Muscle layer of colon (tissue), 2 donors: ENCODE results near the gene GRIP1.

Experiments
- H3K27ac ChIP-seq: one replicate; pipeline ENCODE4 v1.7.0; 2013; ENCODE audit warnings: low read depth, mild to moderate bottlenecking, low read length, moderate library complexity
- H3K27me3 ChIP-seq, 2 donors: one replicate each; pipeline ENCODE4 v1.7.0; 2013; ENCODE audit warnings: low read length in 2 of 2, mild to moderate bottlenecking in 2 of 2; ENCODE audit not compliant: insufficient read depth in 2 of 2, control insufficient read depth in 1 of 2
- H3K36me3 ChIP-seq: one replicate; pipeline ENCODE4 v1.7.0; 2013; ENCODE audit warnings: mild to moderate bottlenecking, low read length; ENCODE audit not compliant: insufficient read depth
- H3K4me1 ChIP-seq: one replicate; pipeline ENCODE4 v1.7.0; 2013; ENCODE audit warnings: mild to moderate bottlenecking, low read length; ENCODE audit not compliant: insufficient read depth
- H3K4me3 ChIP-seq, 2 donors: one replicate each; pipeline ENCODE4 v1.7.0; 2013; ENCODE audit warnings: low read length in 2 of 2, low read depth in 1 of 2, mild to moderate bottlenecking in 1 of 2, moderate library complexity in 1 of 2
- H3K9ac ChIP-seq: one replicate; pipeline ENCODE4 v1.7.0; 2013; ENCODE audit warnings: low read length
- H3K9me3 ChIP-seq: one replicate; pipeline ENCODE4 v1.7.0; 2013; ENCODE audit warnings: mild to moderate bottlenecking, low read length
- donor health status: abdominal sarcoma.
- donor health status: Adenocarcinoma of cecum.

The GRIP1 gene

GRCh38 chr12:66397574-66398290, 281.1 kb downstream of the GRIP1 start:
- no peaks in the 10 kb centered on the region for H3K27me3 ChIP-seq
- H3K9me3 ChIP-seq = no peaks in the 10 kb centered on the region
- H3K27ac ChIP-seq = no peak overlapping the region
- H3K4me3 ChIP-seq = no peak overlapping the region
- no peak overlapping the region for H3K9ac ChIP-seq
- no peaks in the 10 kb centered on the region for H3K36me3 ChIP-seq
- H3K4me1 ChIP-seq = peaks cover 24% of the 10 kb centered on the region

DNA sequence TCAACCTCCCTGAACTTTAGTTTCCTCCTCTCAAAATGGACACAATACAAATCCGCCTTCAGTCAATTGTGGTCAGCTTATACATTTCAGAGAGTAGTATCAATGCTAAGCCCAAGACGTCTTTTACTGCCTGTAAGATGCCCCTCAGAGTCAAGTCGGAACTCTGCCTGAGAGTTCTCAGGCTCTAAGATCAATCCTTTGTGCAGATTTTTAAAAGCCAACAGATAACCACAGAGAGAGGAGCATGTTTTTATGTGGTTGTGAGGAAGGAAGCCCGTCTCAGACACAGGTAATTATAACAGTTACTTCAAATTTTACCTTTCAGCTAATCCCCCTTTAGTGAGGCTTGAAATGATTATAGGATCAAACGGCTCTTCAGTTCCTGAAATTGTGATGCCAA, 285.0 kb downstream of the GRIP1 start:
- Histone ChIP-seq H3K9me3 (no peaks in the 10 kb centered on the region), H3K36me3 (peaks cover 6% of the 10 kb centered on the region), H3K4me3 (no peak overlapping the region), H3K4me1 (peaks cover 4% of the 10 kb centered on the region), H3K27ac (no peak overlapping the region), H3K27me3 (no peaks in the 10 kb centered on the region), H3K9ac (no peak overlapping the region)

GRCh38 chr12:66392266-66392915, 286.5 kb downstream of the GRIP1 start:
- no peaks in the 10 kb centered on the region for H3K9me3 ChIP-seq
- H3K27me3 ChIP-seq = no peaks in the 10 kb centered on the region
- H3K36me3 ChIP-seq = peaks cover 6% of the 10 kb centered on the region
- no peak overlapping the region for H3K4me3 ChIP-seq
- H3K9ac ChIP-seq = no peak overlapping the region
- no peaks in the 10 kb centered on the region for H3K4me1 ChIP-seq
- no peak overlapping the region for H3K27ac ChIP-seq

DNA sequence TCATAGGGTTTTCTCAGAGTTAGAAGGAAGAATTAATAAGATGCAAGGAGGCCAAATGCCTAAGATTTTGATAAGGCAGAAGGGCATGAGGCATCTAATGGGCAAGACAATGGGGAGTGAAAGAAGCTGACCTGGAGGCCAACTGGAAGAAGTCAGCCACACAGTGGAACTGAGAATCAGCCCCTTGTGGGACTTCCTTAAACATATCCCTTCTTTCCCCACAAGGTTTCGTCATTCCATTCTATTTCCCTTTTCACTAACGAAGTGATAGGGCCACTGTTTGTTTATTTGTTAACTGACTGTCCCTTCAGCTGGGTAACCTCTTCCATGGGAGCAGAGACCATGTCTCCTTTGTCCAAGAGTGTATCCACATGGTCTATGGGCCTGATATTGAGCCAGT, 290.4 kb downstream of the GRIP1 start:
- Histone ChIP-seq H3K27me3 (no peaks in the 10 kb centered on the region), H3K4me1 (no peaks in the 10 kb centered on the region), H3K9ac (no peak overlapping the region), H3K9me3 (no peaks in the 10 kb centered on the region), H3K27ac (no peak overlapping the region), H3K4me3 (no peak overlapping the region), H3K36me3 (peaks cover 6% of the 10 kb centered on the region)

GRCh38 chr12:66387117-66387516, 291.8 kb downstream of the GRIP1 start:
- H3K9ac ChIP-seq = no peak overlapping the region
- no peak overlapping the region for H3K27ac ChIP-seq
- no peaks in the 10 kb centered on the region for H3K9me3 ChIP-seq
- peaks cover 6% of the 10 kb centered on the region for H3K36me3 ChIP-seq
- H3K4me1 ChIP-seq = no peaks in the 10 kb centered on the region
- H3K4me3 ChIP-seq = no peak overlapping the region
- H3K27me3 ChIP-seq = no peaks in the 10 kb centered on the region

DNA sequence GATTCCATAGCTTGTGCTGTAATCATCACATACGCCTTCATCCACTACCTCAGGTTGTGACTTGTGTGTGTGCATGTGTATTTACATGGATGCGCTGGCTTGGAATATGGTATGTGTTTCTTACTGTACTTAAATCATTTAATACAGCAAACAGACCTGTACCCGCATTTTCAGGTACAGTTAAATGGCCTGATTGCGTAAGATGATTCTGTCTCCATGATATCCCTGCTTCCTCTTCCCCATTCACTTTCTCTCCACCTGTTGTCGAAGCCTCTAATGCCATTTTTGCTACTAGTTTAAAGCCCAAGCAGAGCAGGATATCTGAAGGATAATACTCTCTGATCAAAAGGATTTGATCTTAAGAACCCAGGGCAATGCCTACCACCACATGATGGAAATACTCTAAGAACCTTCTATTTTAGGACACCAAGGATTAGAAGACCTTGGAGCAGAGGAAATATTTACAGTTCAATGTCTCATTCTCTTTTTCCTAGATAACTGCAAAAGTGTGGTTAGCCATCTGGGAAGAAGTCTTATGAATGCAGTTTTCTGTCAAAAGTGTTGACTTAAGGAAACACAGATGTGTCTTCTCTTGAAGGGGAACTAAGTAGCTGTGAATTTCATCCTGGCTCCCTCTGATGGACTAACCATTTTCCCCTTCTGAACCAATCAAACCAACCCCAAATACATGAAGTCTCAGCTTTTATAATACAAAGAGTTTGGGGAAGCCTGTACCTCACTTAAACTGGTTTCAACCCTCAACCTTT, 297.9 kb downstream of the GRIP1 start:
- Histone ChIP-seq H3K27me3 (no peaks in the 10 kb centered on the region), H3K4me1 (no peaks in the 10 kb centered on the region), H3K4me3 (no peak overlapping the region), H3K9me3 (no peaks in the 10 kb centered on the region), H3K27ac (no peak overlapping the region), H3K36me3 (peaks cover 6% of the 10 kb centered on the region), H3K9ac (no peak overlapping the region)

- H3K27ac ChIP-seq = no peak overlapping the region
- no peaks in the 10 kb centered on the region for H3K9me3 ChIP-seq
- H3K9ac ChIP-seq = no peak overlapping the region
- peaks cover 6% of the 10 kb centered on the region for H3K36me3 ChIP-seq
- no peak overlapping the region for H3K4me3 ChIP-seq
- no peaks in the 10 kb centered on the region for H3K4me1 ChIP-seq
- H3K27me3 ChIP-seq = no peaks in the 10 kb centered on the region
These were observed 299.3 kb downstream of the GRIP1 start for GRCh38 chr12:66379616-66380015.

GRCh38 chr12:66375560-66375959, 303.3 kb downstream of the GRIP1 start:
- Histone ChIP-seq H3K9me3 (no peaks in the 10 kb centered on the region), H3K27me3 (no peaks in the 10 kb centered on the region), H3K4me1 (no peaks in the 10 kb centered on the region), H3K4me3 (no peak overlapping the region), H3K36me3 (peaks cover 4% of the 10 kb centered on the region), H3K27ac (no peak overlapping the region), H3K9ac (no peak overlapping the region)

- Histone ChIP-seq H3K9ac (no peak overlapping the region), H3K27ac (no peak overlapping the region), H3K9me3 (no peaks in the 10 kb centered on the region), H3K36me3 (peaks cover 4% of the 10 kb centered on the region), H3K4me3 (no peak overlapping the region), H3K27me3 (no peaks in the 10 kb centered on the region), H3K4me1 (no peaks in the 10 kb centered on the region)
These were observed 306.9 kb downstream of the GRIP1 start for GRCh38 chr12:66371982-66372381.

- Histone ChIP-seq H3K27me3 (no peaks in the 10 kb centered on the region), H3K9me3 (no peaks in the 10 kb centered on the region), H3K9ac (no peak overlapping the region), H3K36me3 (peaks cover 4% of the 10 kb centered on the region), H3K4me3 (no peak overlapping the region), H3K27ac (no peak overlapping the region), H3K4me1 (no peaks in the 10 kb centered on the region)
These were observed 311.7 kb downstream of the GRIP1 start for GRCh38 chr12:66367015-66367667.

DNA sequence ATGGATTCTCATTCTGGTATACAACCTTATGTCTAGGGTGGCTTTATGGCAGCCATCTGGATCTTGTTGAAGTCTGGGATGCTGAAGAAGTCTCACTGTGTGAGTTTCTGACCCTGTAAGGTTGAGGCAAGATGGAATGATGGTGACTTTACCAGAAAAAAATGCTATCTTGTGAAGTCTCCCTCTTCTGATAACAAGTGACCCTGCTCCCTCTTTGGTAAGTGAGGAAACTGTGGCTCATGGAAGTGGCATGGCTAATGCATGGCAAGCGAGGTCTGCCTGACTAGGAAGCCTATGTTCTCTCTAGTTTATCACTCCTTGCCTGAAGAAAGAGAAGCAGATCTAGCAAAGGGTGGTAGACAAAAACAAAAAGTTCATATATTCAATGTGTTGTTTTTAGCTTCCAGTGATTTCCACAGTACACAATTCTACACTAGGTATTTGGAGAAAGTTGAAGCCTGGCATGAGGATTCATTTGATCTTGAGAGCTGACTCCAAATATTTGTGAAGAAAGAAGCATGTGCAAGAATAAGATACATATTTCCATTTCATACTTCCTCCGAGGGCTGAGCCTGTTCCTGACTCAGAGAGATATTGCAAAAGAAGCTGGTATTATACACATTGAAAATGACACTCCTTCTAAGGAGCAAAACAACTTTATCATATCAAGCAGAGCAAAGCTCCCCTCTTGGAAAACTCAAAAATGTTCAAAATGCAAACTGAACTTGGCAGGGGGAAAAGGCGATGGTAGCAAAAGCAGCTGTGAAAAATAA, 313.0 kb downstream of the GRIP1 start:
- Histone ChIP-seq H3K36me3 (peaks cover 4% of the 10 kb centered on the region), H3K9ac (no peak overlapping the region), H3K27me3 (no peaks in the 10 kb centered on the region), H3K4me1 (no peaks in the 10 kb centered on the region), H3K27ac (no peak overlapping the region), H3K9me3 (no peaks in the 10 kb centered on the region), H3K4me3 (no peak overlapping the region)
